Effector memory CD8-positive, alpha-beta T cell (primary cell): Measurements from ENCODE around the gene NOVA1.
A peak's percentile ranks its signal among the peaks of the same experiment; 100 is the strongest.
"Not testable (repeated sequence)": the region's sequence is repeated elsewhere in the genome, so short reads cannot be mapped to it uniquely, and the experiment has no call there.

ENCODE experiments used
- ATAC-seq: fragments of 150-1000 bp; cut with Tn5 transposase; replicated peaks from 2 replicates; pipeline ENCODE4 v1.10.0; 2021; ENCODE audit warnings: mild to moderate bottlenecking, moderate library complexity
- DNase-seq, 3 experiments: peaks; one replicate each; pipeline ENCODE4 v3.0.0; 2021
- H3K27ac Mint-ChIP-seq, 2 donors: one replicate each; pipeline ENCODE4 v1.8.0; 2022; ENCODE audit warnings: mild to moderate bottlenecking in 2 of 2, mixed read lengths in 2 of 2, moderate library complexity in 2 of 2
- H3K27me3 Mint-ChIP-seq, 2 donors: one replicate each; pipeline ENCODE4 v1.8.0; 2022; ENCODE audit warnings: mixed read lengths in 2 of 2
- H3K36me3 Mint-ChIP-seq: one replicate; pipeline ENCODE4 v1.8.0; 2022; ENCODE audit warnings: mild to moderate bottlenecking, moderate library complexity, mixed read lengths; ENCODE audit not compliant: insufficient read depth
- H3K4me1 Mint-ChIP-seq, 2 donors: one replicate each; pipeline ENCODE4 v1.8.0; 2022; ENCODE audit warnings: low read depth in 2 of 2, mixed read lengths in 2 of 2
- H3K4me3 Mint-ChIP-seq, 2 donors: one replicate each; pipeline ENCODE4 v1.8.0; 2022; ENCODE audit warnings: mild to moderate bottlenecking in 2 of 2, mixed read lengths in 2 of 2, moderate library complexity in 2 of 2
- H3K9me3 Mint-ChIP-seq, 2 donors: one replicate each; pipeline ENCODE4 v1.8.0; 2022; ENCODE audit warnings: mixed read lengths in 2 of 2
- total RNA-seq, 9 experiments: gene quantifications; one replicate each; lab custom pipeline; 2026; lab: John Stamatoyannopoulos, UW

The NOVA1 gene, protein sequence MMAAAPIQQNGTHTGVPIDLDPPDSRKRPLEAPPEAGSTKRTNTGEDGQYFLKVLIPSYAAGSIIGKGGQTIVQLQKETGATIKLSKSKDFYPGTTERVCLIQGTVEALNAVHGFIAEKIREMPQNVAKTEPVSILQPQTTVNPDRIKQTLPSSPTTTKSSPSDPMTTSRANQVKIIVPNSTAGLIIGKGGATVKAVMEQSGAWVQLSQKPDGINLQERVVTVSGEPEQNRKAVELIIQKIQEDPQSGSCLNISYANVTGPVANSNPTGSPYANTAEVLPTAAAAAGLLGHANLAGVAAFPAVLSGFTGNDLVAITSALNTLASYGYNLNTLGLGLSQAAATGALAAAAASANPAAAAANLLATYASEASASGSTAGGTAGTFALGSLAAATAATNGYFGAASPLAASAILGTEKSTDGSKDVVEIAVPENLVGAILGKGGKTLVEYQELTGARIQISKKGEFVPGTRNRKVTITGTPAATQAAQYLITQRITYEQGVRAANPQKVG
- 0 to 0.38 (median 0.03) reads per million in 9 experiments for total RNA-seq

DNA sequence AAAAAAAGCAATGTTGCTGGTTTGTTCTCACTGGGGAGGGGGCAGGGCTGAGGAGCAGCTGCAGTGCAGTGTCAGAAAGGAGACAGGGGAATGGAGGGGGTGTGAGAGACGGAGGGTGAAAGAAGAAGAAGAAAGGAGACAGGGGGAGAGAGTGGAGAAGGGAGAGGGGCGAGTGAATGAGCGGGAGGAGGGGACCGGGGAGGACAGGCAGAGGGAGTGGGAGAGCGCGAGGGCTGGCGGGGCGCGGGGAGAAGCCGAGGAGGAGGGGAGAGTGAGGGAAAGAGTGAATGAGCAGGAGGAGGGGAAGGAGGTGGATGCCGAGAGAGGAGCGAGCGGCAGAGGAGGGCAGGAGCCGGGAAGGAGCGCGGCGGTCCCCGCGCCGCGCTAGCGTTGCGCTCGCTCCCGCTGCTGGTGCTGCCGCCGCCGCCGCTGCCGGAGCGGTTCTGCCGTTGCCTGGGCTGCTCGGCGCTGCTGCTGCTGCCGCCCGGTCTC, at the start of gene NOVA1:
NOVA1 (minus strand) TSS at position 445 of the 492 bp plus-strand sequence. CDS start 597 bp downstream, outside the sequence.
- H3K4me3 Mint-ChIP-seq = peak within 1 kb of the TSS in 1 of 2 donors; percentile 19
- peaks cover 0 to 6% of the 10 kb centered on the region in 2 donors for H3K27me3 Mint-ChIP-seq
- peaks cover 0 to 6% of the 10 kb centered on the region in 2 donors for H3K9me3 Mint-ChIP-seq
- no peak within 1 kb of the TSS for H3K27ac Mint-ChIP-seq
- DNase-seq (no peak), ATAC-seq (no peak)
- H3K4me1 Mint-ChIP-seq = no peaks in the 10 kb centered on the region
- no peaks in the 10 kb centered on the region for H3K36me3 Mint-ChIP-seq

DNA sequence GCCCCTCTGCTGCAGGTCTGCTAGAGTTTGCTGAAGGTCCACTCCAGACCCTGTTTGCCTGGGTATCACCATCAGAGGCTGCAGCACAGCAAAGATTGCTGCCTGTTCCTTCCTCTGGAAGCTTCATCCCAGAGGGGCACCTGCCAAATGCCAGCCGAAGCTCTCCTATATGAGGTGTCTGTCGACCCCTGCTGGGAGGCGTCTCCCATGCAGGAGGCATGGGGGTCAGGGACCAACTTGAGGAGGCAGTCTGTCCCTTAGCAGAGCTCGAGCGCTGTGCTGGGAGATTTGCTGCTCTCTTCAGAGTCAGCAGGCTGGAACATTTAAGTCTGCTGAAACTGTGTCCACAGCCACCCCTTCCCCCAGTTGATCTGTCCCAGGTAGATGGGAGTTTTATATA, 47.2 kb upstream of the NOVA1 start:
- H3K27ac Mint-ChIP-seq, H3K27me3 Mint-ChIP-seq, DNase-seq, H3K4me3 Mint-ChIP-seq, H3K36me3 Mint-ChIP-seq, H3K4me1 Mint-ChIP-seq, ATAC-seq: not testable (repeated sequence)
- peaks cover 19 to 55% of the 10 kb centered on the region in 2 donors for H3K9me3 Mint-ChIP-seq

DNA sequence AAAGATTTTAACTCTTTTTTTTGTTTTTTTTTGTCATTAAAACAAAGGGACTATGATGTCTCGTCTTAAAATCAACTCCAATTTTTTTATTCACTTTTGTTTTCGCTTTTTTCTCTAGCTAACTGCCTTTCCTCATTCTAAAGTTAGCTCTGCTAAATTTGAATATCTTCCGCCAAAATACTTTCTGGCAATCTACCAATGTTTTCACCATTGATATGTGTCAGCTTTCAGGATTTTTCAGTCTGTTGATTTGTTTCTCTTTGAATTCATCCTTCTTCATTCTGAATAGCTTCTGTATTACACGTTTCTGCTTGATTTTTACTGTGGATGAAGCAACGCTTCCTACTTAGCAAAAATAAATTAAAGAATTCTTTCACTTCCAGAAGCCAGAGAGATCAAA, 38.7 kb upstream of the NOVA1 start:
- Mint-ChIP-seq H3K36me3 (no peaks in the 10 kb centered on the region), H3K27ac (no peak overlapping the region), H3K27me3 (no peaks in the 10 kb centered on the region), H3K9me3 (peaks cover 2 to 9% of the 10 kb centered on the region in 2 donors), H3K4me3 (no peak overlapping the region), H3K4me1 (no peaks in the 10 kb centered on the region)
- DNase-seq (no peak), ATAC-seq (no peak)

GRCh38 chr14:26634946-26635345, 37.1 kb upstream of the NOVA1 start:
- H3K36me3 Mint-ChIP-seq, ATAC-seq: not testable (repeated sequence)

DNA sequence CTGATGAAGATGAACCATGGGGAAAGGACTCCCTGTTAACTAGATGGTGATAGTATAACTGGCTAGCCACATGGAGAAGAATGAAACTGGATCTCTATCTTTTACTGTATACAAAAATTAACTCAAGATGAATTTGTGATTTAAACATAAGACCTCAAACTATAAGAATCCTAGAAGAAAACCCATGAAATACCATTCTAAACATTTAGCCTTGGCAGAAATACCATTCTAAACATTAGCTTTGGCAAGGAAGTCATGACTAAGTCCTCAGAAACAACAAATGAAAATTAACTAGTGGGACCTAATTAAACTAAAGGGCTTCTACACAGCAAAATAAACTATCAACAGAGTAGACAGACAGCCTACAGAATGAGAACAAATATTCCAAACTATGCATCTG, 28.4 kb upstream of the NOVA1 start:
- no peak for ATAC-seq
- no peak overlapping the region for H3K27ac Mint-ChIP-seq
- no peaks in the 10 kb centered on the region for H3K36me3 Mint-ChIP-seq
- H3K4me1 Mint-ChIP-seq = no peaks in the 10 kb centered on the region
- no peaks in the 10 kb centered on the region for H3K27me3 Mint-ChIP-seq
- H3K9me3 Mint-ChIP-seq = peaks cover 15 to 24% of the 10 kb centered on the region in 2 donors
- H3K4me3 Mint-ChIP-seq = no peak overlapping the region
- no peak for DNase-seq

More at GRCh38 chr14:26634946-26635345, 37.1 kb upstream of the NOVA1 start:
- not testable (repeated sequence) for DNase-seq, H3K27me3 Mint-ChIP-seq, H3K27ac Mint-ChIP-seq, H3K4me3 Mint-ChIP-seq, H3K9me3 Mint-ChIP-seq, H3K4me1 Mint-ChIP-seq

DNA sequence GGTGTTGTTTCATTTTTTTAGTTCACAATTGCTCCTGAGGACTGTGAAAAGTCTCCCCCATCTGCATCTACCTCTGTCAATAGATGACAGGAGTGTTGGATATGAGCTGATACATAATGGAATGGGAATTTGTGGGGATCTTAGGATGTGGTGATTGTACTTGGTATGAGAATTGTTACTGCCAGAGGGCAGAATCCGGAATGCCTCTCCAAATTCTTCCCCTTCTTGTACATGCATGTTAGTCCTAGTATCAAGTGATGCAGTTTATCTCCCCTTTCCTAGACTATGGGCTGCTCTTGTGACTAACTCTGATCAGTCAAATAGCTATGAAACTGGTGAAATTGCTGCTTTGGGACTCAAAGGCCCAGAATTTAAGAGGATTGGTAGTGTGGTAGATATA, 24.8 kb upstream of the NOVA1 start:
- Mint-ChIP-seq H3K9me3 (peaks cover 15 to 25% of the 10 kb centered on the region in 2 donors), H3K27ac (no peak overlapping the region), H3K36me3 (no peaks in the 10 kb centered on the region), H3K4me3 (no peak overlapping the region), H3K27me3 (no peaks in the 10 kb centered on the region), H3K4me1 (no peaks in the 10 kb centered on the region)
- ATAC-seq = no peak
- DNase-seq = no peak

- peaks cover 15 to 27% of the 10 kb centered on the region in 2 donors for H3K9me3 Mint-ChIP-seq
- H3K36me3 Mint-ChIP-seq = no peaks in the 10 kb centered on the region
- H3K4me1 Mint-ChIP-seq = no peaks in the 10 kb centered on the region
- no peak for ATAC-seq
- no peak overlapping the region for H3K4me3 Mint-ChIP-seq
- DNase-seq = no peak
- H3K27ac Mint-ChIP-seq = no peak overlapping the region
- no peaks in the 10 kb centered on the region for H3K27me3 Mint-ChIP-seq
These were observed 24.2 kb upstream of the NOVA1 start for GRCh38 chr14:26621807-26622560.

- Mint-ChIP-seq H3K4me3 (no peak overlapping the region), H3K27me3 (no peaks in the 10 kb centered on the region), H3K36me3 (no peaks in the 10 kb centered on the region), H3K9me3 (peaks cover 13 to 27% of the 10 kb centered on the region in 2 donors), H3K4me1 (no peaks in the 10 kb centered on the region), H3K27ac (no peak overlapping the region)
- no peak for DNase-seq
- ATAC-seq = no peak
These were observed 23.5 kb upstream of the NOVA1 start for GRCh38 chr14:26621364-26621763.

DNA sequence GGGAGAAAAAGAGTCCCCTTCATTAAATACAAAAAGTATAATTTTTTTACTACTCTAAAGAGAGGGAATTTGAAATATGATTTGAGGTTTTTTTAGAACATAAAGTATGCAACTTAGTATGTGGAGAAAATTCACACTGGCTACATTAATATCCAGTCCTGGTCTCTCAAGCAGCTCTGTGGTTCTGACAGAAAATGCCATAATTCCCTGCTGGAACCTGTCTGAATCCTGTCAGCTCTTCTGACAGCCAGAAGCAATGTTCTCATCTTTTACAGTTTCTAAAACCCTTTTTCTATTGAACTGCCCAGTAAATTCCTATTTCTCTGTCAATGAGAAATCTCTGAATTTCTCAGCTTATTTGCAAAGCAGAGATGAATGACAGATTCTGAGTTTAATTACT, 13.4 kb upstream of the NOVA1 start:
- no peaks in the 10 kb centered on the region for H3K27me3 Mint-ChIP-seq
- DNase-seq = no peak
- no peak for ATAC-seq
- H3K4me3 Mint-ChIP-seq = no peak overlapping the region
- H3K36me3 Mint-ChIP-seq = no peaks in the 10 kb centered on the region
- peaks cover 0 to 2% of the 10 kb centered on the region in 2 donors for H3K9me3 Mint-ChIP-seq
- no peak overlapping the region for H3K27ac Mint-ChIP-seq
- no peaks in the 10 kb centered on the region for H3K4me1 Mint-ChIP-seq

DNA sequence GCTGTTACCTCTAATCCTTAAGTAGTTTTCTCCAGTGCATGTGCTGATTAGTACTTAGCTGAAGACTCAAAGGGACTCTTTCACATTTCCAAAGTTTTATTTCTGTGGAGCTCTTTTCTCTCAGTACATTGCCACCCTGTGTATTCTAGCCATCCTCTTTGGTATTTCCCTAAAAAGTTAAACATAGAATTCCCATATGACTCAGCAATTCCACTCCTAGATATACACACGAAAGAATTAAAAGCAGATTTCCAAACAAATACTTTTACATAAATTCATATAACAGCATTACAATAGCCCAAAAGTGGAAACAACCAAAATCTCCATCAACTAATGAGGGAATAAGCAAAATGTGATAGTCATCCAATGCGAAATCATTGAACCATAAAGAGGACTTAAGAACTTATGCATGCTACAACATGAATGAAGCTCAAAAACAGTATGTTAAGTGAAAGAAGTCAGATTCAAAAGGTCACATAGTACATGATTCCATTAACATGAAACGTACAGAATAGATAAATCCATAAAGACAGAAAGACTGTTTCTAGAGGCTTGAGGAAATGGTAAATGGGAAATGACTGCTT, 9.0 kb upstream of the NOVA1 start:
- Mint-ChIP-seq H3K27ac (no peak overlapping the region), H3K27me3 (no peaks in the 10 kb centered on the region), H3K4me1 (no peaks in the 10 kb centered on the region), H3K9me3 (no peaks in the 10 kb centered on the region), H3K4me3 (no peak overlapping the region), H3K36me3 (no peaks in the 10 kb centered on the region)
- ATAC-seq (no peak), DNase-seq (no peak)

DNA sequence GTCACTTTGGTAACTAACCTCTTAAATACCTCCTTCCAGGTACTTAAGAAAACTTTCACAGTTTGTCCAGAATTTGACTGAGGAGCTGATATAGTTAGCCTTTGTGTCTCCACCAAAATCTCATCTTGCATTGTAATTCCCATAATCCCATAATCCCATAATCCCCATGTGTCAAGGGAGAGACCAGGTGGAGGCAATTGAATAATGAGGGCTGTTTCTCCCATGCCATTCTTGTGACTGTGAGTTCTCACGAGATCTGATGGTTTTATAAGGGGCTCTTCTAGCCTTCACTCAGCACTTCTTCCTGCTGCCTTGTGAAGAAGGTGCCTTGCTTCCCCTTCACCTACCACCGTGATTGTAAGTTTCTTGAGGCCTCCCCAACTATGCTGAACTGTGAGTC, 7.8 kb upstream of the NOVA1 start:
- H3K36me3 Mint-ChIP-seq = no peaks in the 10 kb centered on the region
- no peak overlapping the region for H3K27ac Mint-ChIP-seq
- DNase-seq = no peak
- no peak for ATAC-seq
- no peak overlapping the region for H3K4me3 Mint-ChIP-seq
- peaks cover 0 to 2% of the 10 kb centered on the region in 2 donors for H3K9me3 Mint-ChIP-seq
- no peaks in the 10 kb centered on the region for H3K27me3 Mint-ChIP-seq
- H3K4me1 Mint-ChIP-seq = no peaks in the 10 kb centered on the region

GRCh38 chr14:26602902-26603301, 5.1 kb upstream of the NOVA1 start:
- Mint-ChIP-seq H3K27ac (no peak overlapping the region), H3K36me3 (no peaks in the 10 kb centered on the region), H3K9me3 (peaks cover 0 to 4% of the 10 kb centered on the region in 2 donors), H3K4me1 (no peaks in the 10 kb centered on the region), H3K27me3 (peaks cover 0 to 6% of the 10 kb centered on the region in 2 donors), H3K4me3 (no peak overlapping the region)
- ATAC-seq (no peak), DNase-seq (no peak)

GRCh38 chr14:26601856-26602255, 4.0 kb upstream of the NOVA1 start:
- Mint-ChIP-seq H3K9me3 (peaks cover 0 to 6% of the 10 kb centered on the region in 2 donors), H3K4me3 (no peak overlapping the region), H3K27ac (no peak overlapping the region), H3K36me3 (no peaks in the 10 kb centered on the region), H3K27me3 (peaks cover 0 to 6% of the 10 kb centered on the region in 2 donors), H3K4me1 (no peaks in the 10 kb centered on the region)
- ATAC-seq (no peak), DNase-seq (no peak)
